Activated naive CD8-positive, alpha-beta T cell (primary cell): ENCODE measurements around the gene CEP97.

Experiments
- H3K27ac Mint-ChIP-seq: one replicate; pipeline ENCODE4 v1.8.0; 2021; ENCODE audit warnings: mixed read lengths
- H3K27me3 Mint-ChIP-seq: one replicate; pipeline ENCODE4 v1.8.0; 2021; ENCODE audit warnings: mixed read lengths
- H3K36me3 Mint-ChIP-seq: one replicate; pipeline ENCODE4 v1.8.0; 2021; ENCODE audit warnings: mixed read lengths
- H3K4me1 Mint-ChIP-seq: one replicate; pipeline ENCODE4 v1.8.0; 2021; ENCODE audit warnings: low read depth, mixed read lengths
- H3K4me3 Mint-ChIP-seq: one replicate; pipeline ENCODE4 v1.8.0; 2021; ENCODE audit warnings: mild to moderate bottlenecking, mixed read lengths
- H3K9me3 Mint-ChIP-seq: one replicate; pipeline ENCODE4 v1.8.0; 2021; ENCODE audit warnings: low read depth, mixed read lengths

The CEP97 gene

DNA sequence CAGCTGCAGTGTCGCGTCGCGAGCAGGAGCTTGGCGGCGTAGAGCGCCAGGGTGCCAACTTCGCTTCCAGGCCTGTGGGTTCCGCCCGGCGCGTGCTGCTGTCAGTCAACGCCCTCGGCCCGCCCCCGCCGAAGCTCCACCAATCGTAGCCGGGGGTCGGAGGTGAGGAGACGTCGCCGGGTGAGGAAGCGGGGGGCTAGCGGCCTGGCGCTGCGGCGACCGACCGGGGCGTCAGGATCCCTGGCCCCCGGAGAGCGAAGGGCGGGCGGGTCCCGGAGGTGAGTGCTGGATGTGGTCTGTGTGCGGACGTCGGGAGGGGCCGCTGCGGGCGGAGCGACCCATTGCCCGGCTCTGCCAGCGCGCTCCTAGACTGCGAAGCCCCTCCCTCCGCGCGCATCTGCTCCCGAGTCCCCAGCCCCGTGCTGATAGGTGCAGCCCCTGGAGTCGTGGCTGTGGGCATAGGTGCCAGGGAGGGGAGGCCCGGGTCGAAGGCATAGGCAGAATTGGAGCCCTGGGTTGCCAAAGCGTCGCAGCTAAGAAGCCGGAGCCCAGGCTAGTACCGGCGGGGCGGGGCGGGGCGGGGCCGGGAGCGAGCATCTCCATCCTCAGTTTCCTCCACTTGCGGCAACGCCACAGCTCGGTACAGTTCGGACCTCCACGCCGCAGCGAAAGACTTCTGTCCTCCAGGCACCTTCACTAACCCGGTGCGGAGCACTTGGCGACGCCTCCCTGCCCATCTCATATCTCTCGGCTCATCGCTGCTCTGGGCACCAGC is 54.8 kb downstream of the CEP97 start, which contains the start of gene NXPE3:
Gene NXPE3 (plus strand): TSS at position 165 of the 775 bp plus-strand sequence. CDS start 6,386 bp downstream, outside the sequence.
- Mint-ChIP-seq H3K27me3 (no peaks in the 10 kb centered on the region), H3K36me3 (no peaks in the 10 kb centered on the region), H3K27ac (peak within 1 kb of the TSS; percentile 98), H3K4me1 (peaks cover 58% of the 10 kb centered on the region), H3K9me3 (no peaks in the 10 kb centered on the region), H3K4me3 (peak within 1 kb of the TSS; percentile 97)

DNA sequence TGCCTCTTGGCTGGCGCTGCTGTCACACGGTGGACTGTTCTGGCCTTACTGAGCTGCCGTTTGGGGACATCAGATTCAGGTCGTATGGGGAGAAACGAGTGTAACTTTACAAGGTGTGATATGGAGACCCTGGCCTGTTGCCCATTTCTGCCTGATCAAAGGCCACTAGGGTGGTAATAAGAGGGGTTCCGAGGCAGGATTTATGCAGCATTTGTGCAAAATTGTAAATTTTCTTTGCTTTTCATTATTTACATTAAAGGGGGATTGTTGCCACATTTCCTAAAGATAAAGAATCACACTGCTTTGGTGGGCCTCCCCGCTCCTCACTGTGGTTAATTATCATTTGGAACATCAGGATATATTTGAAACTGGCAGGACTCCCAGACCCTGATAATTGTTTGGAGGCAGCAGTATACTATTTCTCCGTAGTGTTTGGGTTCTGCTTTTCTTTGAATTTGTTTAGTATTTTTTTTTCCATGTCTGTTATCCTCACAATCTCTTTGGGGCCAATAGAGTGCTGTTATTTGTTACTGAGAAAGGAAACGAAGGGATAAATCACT is 55.5 kb downstream of the CEP97 start:
- Mint-ChIP-seq H3K27ac (peak overlapping the region; percentile 98), H3K36me3 (no peaks in the 10 kb centered on the region), H3K27me3 (no peaks in the 10 kb centered on the region), H3K9me3 (no peaks in the 10 kb centered on the region), H3K4me3 (peak overlapping the region; percentile 97), H3K4me1 (peaks cover 64% of the 10 kb centered on the region)

DNA sequence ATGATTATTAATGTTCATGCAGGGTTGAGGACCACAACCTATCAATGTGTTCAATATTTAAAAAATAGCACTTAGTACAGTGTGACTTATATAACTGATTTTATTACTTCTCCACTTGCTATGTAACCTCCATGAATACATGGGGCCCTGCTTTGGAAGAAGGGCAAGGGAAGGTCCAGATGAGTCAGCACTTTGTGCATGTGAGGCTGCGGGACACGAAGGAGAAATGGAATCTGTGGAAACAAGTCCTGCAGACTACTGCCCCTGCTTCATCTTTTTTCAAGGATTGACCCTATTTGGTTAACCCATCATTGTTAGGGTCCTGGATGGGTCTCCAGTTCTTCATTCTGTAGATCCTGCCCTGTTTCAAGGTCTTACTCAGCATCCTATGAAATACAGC is 56.2 kb downstream of the CEP97 start:
- peak overlapping the region; percentile 98 for H3K27ac Mint-ChIP-seq
- peak overlapping the region; percentile 97 for H3K4me3 Mint-ChIP-seq
- H3K27me3 Mint-ChIP-seq = no peaks in the 10 kb centered on the region
- H3K4me1 Mint-ChIP-seq = peaks cover 71% of the 10 kb centered on the region
- H3K36me3 Mint-ChIP-seq = no peaks in the 10 kb centered on the region
- no peaks in the 10 kb centered on the region for H3K9me3 Mint-ChIP-seq

DNA sequence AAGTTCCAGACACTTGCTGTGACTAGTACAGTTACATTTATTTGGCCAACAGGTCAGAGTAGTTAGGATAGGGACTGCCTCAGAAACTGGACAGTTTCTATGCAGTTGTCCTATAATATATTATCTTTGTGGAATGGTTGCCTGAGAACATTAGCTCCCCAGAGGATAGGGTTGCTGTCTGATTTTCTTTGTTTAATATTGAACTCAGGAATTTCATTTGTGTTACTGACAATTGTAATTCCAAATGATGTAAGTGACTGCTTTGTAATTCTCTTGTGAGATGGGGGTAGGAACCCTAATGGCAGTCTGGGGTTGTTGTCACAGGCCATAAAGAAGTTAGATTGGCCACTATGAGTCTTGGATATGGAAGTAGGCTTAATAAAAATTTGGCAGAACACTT is 56.8 kb downstream of the CEP97 start:
- Mint-ChIP-seq H3K4me3 (peak overlapping the region; percentile 97), H3K9me3 (no peaks in the 10 kb centered on the region), H3K27me3 (no peaks in the 10 kb centered on the region), H3K27ac (peak overlapping the region; percentile 98), H3K4me1 (peaks cover 76% of the 10 kb centered on the region), H3K36me3 (no peaks in the 10 kb centered on the region)

DNA sequence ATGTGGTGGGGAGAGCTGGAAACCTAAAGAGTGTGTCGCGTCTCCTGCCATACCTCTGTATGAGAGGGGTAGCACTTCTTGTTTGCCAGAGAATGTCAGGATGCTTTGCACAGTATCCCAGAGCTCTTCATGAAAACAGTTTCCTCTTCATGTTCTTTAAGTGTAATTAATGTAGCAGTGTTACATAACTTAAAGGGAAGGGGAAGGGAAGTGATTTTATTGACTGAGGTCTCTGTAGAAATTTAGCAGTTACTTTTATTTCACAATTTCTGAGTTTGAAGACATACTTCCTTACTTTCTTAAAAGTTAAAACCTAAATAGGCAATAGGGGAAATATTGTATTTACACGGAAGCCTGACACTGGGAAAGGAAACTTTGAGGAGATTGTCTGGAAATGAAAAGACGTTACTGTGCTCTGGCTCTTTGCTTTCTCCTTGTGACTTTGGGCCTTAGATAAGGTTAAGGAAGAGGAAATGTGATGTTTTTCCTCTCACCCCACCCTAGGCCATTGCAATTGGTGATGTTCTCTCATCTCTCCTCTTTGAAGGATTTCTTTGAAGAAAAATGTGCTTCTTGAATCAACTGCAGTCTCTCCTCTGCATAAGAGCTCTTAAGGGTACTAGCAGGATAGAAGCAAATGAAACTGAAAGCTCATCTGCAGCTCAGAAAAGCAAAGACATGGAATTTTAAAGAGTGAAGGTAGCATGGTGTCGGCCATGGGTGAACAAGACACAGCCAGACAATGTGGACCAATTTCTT is 60.6 kb downstream of the CEP97 start:
- Mint-ChIP-seq H3K4me1 (peaks cover 76% of the 10 kb centered on the region), H3K27ac (peak overlapping the region; percentile 97), H3K36me3 (peaks cover 13% of the 10 kb centered on the region), H3K27me3 (no peaks in the 10 kb centered on the region), H3K9me3 (no peaks in the 10 kb centered on the region), H3K4me3 (peak overlapping the region; percentile 71)

DNA sequence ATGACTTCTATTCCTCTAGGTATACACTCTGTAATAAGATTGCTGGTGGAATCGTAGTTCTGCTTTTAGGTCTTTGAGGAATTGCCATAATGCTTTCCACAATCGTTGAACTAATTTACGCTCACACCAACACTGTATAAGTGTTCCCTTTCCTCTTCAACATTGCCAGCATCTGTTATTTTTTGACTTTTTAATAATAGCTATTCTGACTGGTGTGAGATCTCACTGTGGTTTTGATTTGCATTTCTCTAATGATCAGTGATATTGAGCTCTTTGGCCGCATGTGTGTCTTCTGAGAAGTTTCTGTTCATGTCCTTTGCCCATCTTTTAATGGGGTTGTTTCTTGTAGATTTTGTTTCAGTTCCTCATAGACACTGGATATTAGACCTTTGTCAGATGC is 67.4 kb downstream of the CEP97 start:
- no peaks in the 10 kb centered on the region for H3K9me3 Mint-ChIP-seq
- H3K27me3 Mint-ChIP-seq = no peaks in the 10 kb centered on the region
- H3K4me1 Mint-ChIP-seq = peaks cover 76% of the 10 kb centered on the region
- peaks cover 45% of the 10 kb centered on the region for H3K36me3 Mint-ChIP-seq
- peak overlapping the region; percentile 84 for H3K27ac Mint-ChIP-seq
- H3K4me3 Mint-ChIP-seq = peak overlapping the region; percentile 43

DNA sequence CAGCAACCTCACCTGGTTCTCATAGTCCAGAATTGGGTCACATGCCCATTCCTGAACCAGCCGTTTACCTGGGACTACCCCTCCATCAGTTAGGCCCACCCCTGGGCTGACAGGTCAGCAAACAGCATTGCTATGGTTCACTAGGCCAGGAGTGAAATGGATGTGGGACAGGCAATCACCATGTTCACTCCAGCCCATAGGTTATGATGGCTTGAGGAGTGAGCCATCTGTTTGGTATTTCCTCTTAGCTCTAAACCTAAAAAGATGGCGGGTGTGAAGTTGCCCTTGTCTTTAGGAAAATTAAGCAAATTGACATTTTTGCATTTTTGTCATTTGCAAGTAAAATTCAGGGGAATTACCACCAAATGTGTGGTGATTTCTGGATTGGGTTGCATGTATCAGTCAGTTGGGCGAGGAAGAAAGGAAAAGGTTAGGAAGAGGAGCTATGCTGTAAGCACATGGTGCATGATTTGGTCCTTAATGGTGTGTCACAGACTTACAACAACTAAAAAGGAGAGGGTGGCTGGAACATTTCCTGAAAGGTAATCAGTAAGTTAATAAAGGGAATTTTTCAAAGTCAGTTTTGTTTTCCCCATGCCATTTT is 71.8 kb downstream of the CEP97 start:
- Mint-ChIP-seq H3K4me1 (peaks cover 73% of the 10 kb centered on the region), H3K4me3 (no peak overlapping the region), H3K27me3 (no peaks in the 10 kb centered on the region), H3K9me3 (no peaks in the 10 kb centered on the region), H3K36me3 (peaks cover 37% of the 10 kb centered on the region), H3K27ac (peak overlapping the region; percentile 70)

DNA sequence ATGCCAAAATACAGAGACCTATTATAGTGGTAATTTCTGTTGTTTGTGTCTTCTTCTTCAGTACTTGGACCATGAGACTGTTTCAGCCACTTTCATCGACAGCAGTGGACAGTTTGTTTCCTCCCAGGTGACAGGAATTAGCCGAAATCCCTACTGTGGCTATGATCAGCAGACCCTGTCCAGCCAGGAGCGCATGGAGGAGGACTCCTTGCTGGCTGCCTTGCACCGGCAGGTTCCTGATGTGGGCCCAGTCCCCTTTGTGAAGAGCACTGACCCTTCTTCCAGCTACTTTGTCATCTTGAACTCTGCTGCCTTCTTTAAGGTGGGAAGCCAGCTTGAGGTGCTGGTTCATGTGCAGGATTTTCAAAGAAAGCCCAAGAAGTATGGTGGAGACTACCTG is 76.8 kb downstream of the CEP97 start:
- peak overlapping the region; percentile 59 for H3K27ac Mint-ChIP-seq
- H3K36me3 Mint-ChIP-seq = peaks cover 14% of the 10 kb centered on the region
- no peaks in the 10 kb centered on the region for H3K9me3 Mint-ChIP-seq
- H3K27me3 Mint-ChIP-seq = no peaks in the 10 kb centered on the region
- H3K4me3 Mint-ChIP-seq = no peak overlapping the region
- H3K4me1 Mint-ChIP-seq = peaks cover 45% of the 10 kb centered on the region

DNA sequence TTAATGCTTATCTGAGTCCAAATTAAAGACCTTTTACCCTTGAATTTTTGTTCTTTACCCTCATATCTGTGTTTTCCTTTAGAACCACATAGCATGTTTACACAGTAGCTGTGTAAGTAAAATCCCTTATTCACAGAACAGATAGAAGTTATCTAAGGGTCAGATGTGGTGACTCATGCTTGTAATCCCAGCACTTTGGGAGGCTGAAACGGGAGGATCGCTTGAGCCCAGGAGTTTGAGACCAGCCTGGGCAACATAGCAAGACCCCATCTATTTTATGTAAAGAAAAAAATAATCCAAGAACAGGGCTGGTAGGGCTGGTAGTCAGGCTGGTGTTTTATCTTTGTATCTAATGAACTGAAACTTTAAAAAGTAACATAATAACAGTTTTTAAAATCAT is 77.8 kb downstream of the CEP97 start:
- H3K27ac Mint-ChIP-seq = peak overlapping the region; percentile 59
- H3K4me3 Mint-ChIP-seq = no peak overlapping the region
- H3K27me3 Mint-ChIP-seq = no peaks in the 10 kb centered on the region
- no peaks in the 10 kb centered on the region for H3K9me3 Mint-ChIP-seq
- H3K36me3 Mint-ChIP-seq = peaks cover 9% of the 10 kb centered on the region
- peaks cover 35% of the 10 kb centered on the region for H3K4me1 Mint-ChIP-seq

DNA sequence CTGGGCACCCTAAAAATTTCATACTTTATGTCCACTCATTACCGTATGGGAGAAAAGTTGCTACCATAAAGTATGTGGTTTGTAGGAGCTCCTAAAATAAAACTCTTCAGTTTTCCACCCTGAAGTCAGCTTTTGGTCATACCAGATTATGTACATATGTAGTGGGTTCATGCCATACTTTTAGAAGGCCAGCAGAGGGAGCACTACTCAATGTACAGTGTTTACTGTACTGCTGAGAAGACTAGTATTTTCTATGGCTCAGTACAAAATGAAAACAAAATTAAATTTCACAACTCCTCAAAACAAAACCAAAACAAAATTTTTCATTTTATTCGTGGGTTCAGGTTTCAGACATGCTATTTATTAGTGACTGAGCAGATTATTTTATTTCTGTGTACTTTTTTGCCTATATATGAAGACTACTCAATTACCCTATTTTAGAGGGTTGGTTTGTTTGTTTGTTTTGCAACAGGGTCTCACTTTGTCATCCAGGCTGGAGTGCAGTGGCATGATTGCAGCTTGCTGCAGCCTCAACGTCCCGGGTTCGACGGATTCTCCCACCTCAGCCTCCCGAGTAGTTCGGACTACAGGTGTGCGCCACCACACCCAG is 78.9 kb downstream of the CEP97 start:
- Mint-ChIP-seq H3K4me3 (peak overlapping the region; percentile 18), H3K36me3 (peaks cover 6% of the 10 kb centered on the region), H3K27ac (peak overlapping the region; percentile 61), H3K4me1 (peaks cover 32% of the 10 kb centered on the region), H3K9me3 (no peaks in the 10 kb centered on the region), H3K27me3 (no peaks in the 10 kb centered on the region)

DNA sequence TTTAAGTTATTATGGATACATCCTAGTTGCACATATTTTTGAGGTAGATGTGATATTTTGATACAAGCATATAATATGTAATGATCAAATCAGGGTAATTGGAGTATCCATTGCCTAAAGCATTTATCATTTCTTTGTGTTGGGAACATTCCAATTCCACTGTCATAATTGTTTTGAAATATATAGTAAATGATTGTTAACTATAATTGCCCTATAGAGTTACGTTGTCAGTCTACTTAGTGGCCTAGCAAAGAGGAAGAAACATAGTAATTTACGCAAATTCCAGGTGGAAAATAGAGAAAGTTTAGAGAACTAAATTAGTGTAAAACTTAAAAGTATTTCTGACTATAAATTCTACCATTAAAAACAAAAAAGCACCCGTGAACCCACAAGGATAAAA is 79.5 kb downstream of the CEP97 start:
- Mint-ChIP-seq H3K36me3 (peaks cover 6% of the 10 kb centered on the region), H3K4me1 (peaks cover 35% of the 10 kb centered on the region), H3K4me3 (no peak overlapping the region), H3K27me3 (no peaks in the 10 kb centered on the region), H3K27ac (peak overlapping the region; percentile 64), H3K9me3 (no peaks in the 10 kb centered on the region)

DNA sequence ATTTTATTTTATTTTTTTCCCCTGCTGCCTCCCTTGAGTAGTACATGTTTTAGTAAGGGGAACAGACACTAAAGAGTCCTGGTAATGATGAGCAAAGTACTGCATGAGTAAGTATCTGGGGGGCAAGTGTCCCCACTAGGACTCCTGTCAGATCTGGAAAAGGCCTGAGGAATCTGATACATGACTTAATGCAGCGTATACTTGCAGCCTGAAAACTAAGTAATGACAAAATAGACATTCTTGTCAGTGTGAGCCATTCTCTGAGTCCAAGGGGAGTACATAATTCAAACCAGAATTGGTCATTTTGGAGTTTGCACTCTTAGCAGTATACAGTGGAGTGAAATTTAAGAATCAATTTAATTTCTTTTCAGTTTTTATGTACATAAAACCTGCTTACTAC is 82.1 kb downstream of the CEP97 start:
- no peaks in the 10 kb centered on the region for H3K9me3 Mint-ChIP-seq
- H3K27me3 Mint-ChIP-seq = no peaks in the 10 kb centered on the region
- peaks cover 4% of the 10 kb centered on the region for H3K36me3 Mint-ChIP-seq
- H3K4me3 Mint-ChIP-seq = no peak overlapping the region
- no peak overlapping the region for H3K27ac Mint-ChIP-seq
- H3K4me1 Mint-ChIP-seq = peaks cover 34% of the 10 kb centered on the region

DNA sequence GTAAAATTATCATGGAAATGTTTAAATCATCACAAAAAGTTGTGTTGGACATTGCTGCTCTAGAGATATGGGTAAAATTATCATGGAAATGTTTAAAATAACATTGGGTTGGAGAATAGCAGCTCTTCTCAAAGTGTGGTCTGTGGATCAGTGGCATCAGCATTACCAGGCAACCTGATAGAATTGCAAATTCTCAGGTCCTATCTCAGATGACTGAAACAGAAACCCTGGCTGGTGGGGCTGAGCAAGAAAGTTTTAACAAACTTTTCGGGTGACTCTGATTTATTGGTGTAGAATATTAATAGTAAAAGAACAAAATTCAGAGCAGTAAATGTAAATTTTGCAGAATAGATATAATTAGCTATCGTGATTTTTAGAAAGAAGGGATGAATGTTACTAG is 83.5 kb downstream of the CEP97 start:
- H3K4me3 Mint-ChIP-seq = no peak overlapping the region
- peaks cover 35% of the 10 kb centered on the region for H3K4me1 Mint-ChIP-seq
- H3K27ac Mint-ChIP-seq = no peak overlapping the region
- H3K27me3 Mint-ChIP-seq = no peaks in the 10 kb centered on the region
- H3K9me3 Mint-ChIP-seq = no peaks in the 10 kb centered on the region
- H3K36me3 Mint-ChIP-seq = peaks cover 4% of the 10 kb centered on the region

DNA sequence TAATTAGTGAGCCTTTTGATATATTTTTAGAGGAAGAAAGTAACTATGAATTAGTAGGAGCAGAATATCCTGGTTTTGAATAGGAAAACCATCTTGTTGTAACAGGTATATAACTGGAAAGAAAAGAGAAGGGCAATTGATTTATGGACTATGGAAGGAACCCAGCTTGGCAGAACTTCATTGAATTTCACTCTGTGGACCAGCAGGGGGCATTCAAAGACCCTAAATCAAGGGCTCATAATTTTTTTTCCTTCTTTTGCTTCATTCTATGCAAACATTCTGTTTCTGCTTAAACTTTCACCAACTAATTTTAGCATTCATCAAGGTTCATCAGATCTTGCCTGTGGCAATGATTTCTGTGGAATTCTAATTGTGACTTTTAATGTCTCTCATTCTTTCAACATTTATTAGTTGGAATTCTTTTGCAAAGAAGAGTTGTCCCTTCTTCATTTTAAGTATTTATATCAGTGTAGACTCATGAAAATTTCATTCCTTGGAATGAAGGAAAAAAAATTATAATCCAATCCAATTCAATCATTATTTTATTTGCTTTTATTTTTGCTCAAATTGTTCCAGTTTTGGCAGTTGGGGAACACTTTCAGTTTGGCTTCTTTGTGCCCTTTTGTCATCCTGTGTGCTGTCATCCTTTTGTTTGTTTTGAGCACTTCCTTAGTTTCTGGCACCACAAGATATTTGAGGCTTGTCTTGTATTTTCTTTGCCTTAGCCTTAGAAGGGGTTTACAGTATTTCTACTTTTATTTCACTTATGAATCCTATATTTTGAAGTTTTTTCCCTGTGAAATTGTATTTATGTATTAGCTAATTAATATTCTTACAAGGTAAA is 85.0 kb downstream of the CEP97 start:
- no peaks in the 10 kb centered on the region for H3K36me3 Mint-ChIP-seq
- no peaks in the 10 kb centered on the region for H3K27me3 Mint-ChIP-seq
- H3K4me1 Mint-ChIP-seq = peaks cover 34% of the 10 kb centered on the region
- peak overlapping the region; percentile 23 for H3K4me3 Mint-ChIP-seq
- H3K27ac Mint-ChIP-seq = peak overlapping the region; percentile 36
- H3K9me3 Mint-ChIP-seq = no peaks in the 10 kb centered on the region
